Endothelial cell (in vitro differentiated cells): Measurements from ENCODE around the gene PPT2. TPM values are rescaled to one million over a fixed set of nuclear protein-coding genes. Genes with fewer than 3 reads are reported as not detected.

Source experiments
- DNase-seq: peaks from one replicate; pipeline ENCODE4 v3.0.0; 2021; ENCODE audit warnings: low spot score
- H3K27ac Mint-ChIP-seq: one replicate; pipeline ENCODE4 v1.8.0; 2021; ENCODE audit warnings: mixed read lengths, inconsistent platforms; ENCODE audit not compliant: unreplicated experiment
- H3K27me3 Mint-ChIP-seq: one replicate; pipeline ENCODE4 v1.8.0; 2021; ENCODE audit warnings: mild to moderate bottlenecking, moderate library complexity, mixed read lengths, inconsistent platforms; ENCODE audit not compliant: unreplicated experiment
- H3K36me3 Mint-ChIP-seq: one replicate; pipeline ENCODE4 v1.8.0; 2021; ENCODE audit warnings: mild to moderate bottlenecking, low read depth, mixed read lengths, inconsistent platforms; ENCODE audit not compliant: unreplicated experiment
- H3K4me1 Mint-ChIP-seq: one replicate; pipeline ENCODE4 v1.8.0; 2021; ENCODE audit warnings: mild to moderate bottlenecking, mixed read lengths, inconsistent platforms; ENCODE audit not compliant: unreplicated experiment
- H3K4me3 Mint-ChIP-seq: one replicate; pipeline ENCODE4 v1.8.0; 2021; ENCODE audit warnings: mild to moderate bottlenecking, mixed read lengths, inconsistent platforms; ENCODE audit not compliant: unreplicated experiment
- H3K9me3 Mint-ChIP-seq: one replicate; pipeline ENCODE4 v1.8.0; 2021; ENCODE audit warnings: mixed read lengths, inconsistent platforms; ENCODE audit not compliant: unreplicated experiment
- CTCF ChIP-seq: fragments of 200-600 bp; sonication (generic); IDR thresholded peaks from one replicate; pipeline ENCODE4 v1.5.0; 2021; ENCODE audit warnings: antibody characterized with exemption; ENCODE audit not compliant: unreplicated experiment
- total RNA-seq: library from RNA; stranded (reverse); fragmentation: NEBNext Ultra II Directional; extraction: Animal tissue kit (Norgen Biotek cat#: 25700); gene quantifications from one replicate; pipeline ENCODE4 v1.2.1, GENCODE V29; 2021; ENCODE audit not compliant: unreplicated experiment

PPT2 gene
- total RNA-seq, 1 donor from 2014 or later, result 44.4 TPM

GRCh38 chr6:32188381-32189068, 34.6 kb downstream of the PPT2 start:
- Mint-ChIP-seq H3K4me1 (peaks cover 67% of the 10 kb centered on the region), H3K27me3 (peaks cover 16% of the 10 kb centered on the region), H3K36me3 (peaks cover 27% of the 10 kb centered on the region), H3K27ac (peak overlapping the region; percentile 96), H3K4me3 (peak overlapping the region; percentile 100), H3K9me3 (no peaks in the 10 kb centered on the region)
- no peak for TF ChIP-seq CTCF
- DNase-seq, result no peak

GRCh38 chr6:32189069-32189741, 35.3 kb downstream of the PPT2 start:
- peaks cover 16% of the 10 kb centered on the region for H3K27me3 Mint-ChIP-seq
- no peak for TF ChIP-seq CTCF
- H3K4me1 Mint-ChIP-seq, result peaks cover 68% of the 10 kb centered on the region
- H3K27ac Mint-ChIP-seq, result peak overlapping the region; percentile 96
- H3K9me3 Mint-ChIP-seq, result no peaks in the 10 kb centered on the region
- DNase-seq, result no peak
- H3K36me3 Mint-ChIP-seq, result peaks cover 27% of the 10 kb centered on the region
- H3K4me3 Mint-ChIP-seq, result peak overlapping the region; percentile 100

GRCh38 chr6:32189742-32190053, 35.8 kb downstream of the PPT2 start:
- TF ChIP-seq CTCF, result no peak
- no peak for DNase-seq
- Mint-ChIP-seq H3K4me3 (peak overlapping the region; percentile 100), H3K36me3 (peaks cover 27% of the 10 kb centered on the region), H3K9me3 (no peaks in the 10 kb centered on the region), H3K4me1 (peaks cover 70% of the 10 kb centered on the region), H3K27me3 (peaks cover 16% of the 10 kb centered on the region), H3K27ac (no peak overlapping the region)

- Mint-ChIP-seq H3K4me3 (peak within 1 kb of the TSS; percentile 100), H3K4me1 (peaks cover 75% of the 10 kb centered on the region), H3K9me3 (no peaks in the 10 kb centered on the region), H3K27me3 (peaks cover 16% of the 10 kb centered on the region), H3K27ac (peak within 1 kb of the TSS; percentile 97), H3K36me3 (peaks cover 30% of the 10 kb centered on the region)
- peak; percentile 58 for DNase-seq
- no peak for TF ChIP-seq CTCF
These were observed 36.3 kb downstream of the PPT2 start, which contains the start of gene PBX2 for GRCh38 chr6:32190054-32190851. Gene PBX2 (minus strand): TSS chr6:32190202. CDS start chr6:32189915, 287 bp downstream.
